ENCODE measurements around the gene TAX1BP1.

Gene TAX1BP1

DNA sequence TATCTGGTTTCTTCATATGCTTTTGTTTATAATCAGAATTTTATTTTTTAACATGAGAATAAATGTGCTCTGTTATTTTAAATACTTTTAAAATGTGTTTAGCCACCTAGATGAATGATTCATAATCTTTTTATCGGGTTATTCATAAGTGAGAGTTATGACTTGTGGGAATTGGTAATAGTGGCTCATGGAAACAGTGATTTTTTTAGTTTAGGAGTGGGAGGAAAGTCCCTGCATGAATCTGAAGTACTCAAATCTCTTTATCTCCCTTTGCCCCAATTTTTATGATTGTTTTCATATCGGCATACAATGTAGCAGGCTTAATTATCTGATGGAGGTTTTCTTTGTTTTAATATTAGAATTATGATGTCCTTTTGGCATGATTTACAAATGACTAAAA lies 42.9 kb downstream of the TAX1BP1 start:
- DNase-seq, result no peak

GRCh38 chr7:27784399-27785053 lies 44.6 kb downstream of the TAX1BP1 start:
- DNase-seq, result no peak

- DNase-seq, result no peak
Measured at GRCh38 chr7:27788437-27788836, 48.5 kb downstream of the TAX1BP1 start.

- DNase-seq, result no peak
Measured at GRCh38 chr7:27793780-27794179, 53.8 kb downstream of the TAX1BP1 start.

DNA sequence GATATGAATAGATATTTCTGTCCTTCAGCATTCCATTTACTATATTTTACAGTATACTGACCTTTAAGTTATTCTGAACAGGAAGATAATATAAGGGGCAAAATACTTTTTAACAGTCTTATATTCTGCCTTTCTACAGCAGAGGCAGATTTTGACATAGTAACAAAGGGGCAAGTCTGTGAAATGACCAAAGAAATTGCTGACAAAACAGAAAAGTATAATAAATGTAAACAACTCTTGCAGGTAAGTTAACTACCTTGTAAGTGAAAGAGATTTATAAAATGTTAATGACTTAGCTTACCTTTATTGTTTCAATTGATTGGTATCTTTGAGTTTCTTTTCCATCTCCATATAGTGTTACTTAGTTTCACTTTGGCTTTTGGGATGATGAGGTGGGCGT lies 56.0 kb downstream of the TAX1BP1 start:
- no peak for DNase-seq

- DNase-seq, result no peak
Measured at GRCh38 chr7:27799212-27799611, 59.2 kb downstream of the TAX1BP1 start.

DNA sequence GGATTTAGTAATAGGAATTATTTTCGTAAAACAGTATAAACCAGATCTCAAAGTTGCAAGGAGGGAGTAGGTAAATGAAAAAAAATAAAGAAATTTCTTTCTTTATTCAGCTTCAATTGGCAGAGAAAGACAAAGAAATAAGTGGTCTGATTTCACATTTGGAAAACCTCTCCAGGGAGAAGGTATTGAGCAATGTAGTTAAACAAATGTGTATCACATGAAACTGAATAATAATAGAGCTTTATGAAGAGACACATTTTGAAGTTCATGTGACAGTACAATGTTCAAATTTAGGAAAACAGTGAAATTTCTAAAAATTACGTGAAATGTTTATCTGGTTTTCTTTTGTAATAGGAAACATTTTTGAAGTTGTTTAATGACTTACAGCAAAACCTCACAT lies 63.0 kb downstream of the TAX1BP1 start:
- DNase-seq, result no peak

DNA sequence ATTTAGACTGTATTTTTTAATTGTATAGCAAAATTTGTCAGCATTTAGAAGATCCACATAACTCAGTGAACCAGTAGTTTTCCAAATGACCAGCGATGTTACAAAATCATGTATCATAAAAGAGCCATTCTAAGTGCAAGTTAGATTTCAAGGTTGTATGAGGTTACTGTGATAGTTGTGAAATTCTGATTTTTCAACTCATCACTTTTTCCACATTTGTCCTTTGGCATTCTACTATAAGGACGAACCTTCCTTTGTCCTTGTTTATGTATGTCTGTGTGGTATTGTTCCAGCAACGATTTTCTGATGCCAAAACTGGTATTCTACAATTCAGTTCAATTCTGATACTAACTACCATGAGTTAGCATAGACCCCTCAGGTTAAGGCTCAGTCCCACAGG lies 64.2 kb downstream of the TAX1BP1 start:
- no peak for DNase-seq

DNA sequence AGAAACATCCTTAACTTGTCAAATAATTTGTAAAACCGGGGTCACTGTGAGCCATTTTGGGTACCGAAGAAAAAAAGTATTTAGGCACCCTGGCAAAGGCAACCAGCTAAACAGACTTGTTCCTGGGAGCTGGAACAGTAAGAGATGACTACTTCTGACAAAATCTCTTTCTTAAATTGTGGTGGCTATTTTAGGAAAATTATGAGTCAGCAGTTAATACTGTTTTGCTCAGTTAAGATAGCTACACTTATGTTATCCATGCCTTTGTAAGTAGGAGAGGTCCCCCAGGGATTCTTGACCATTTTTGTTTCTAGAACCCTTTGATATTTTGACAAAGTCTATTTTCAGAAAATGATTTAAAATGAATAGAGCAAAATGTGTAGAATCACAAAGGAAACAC lies 68.7 kb downstream of the TAX1BP1 start:
- DNase-seq, result no peak

- no peak for DNase-seq
Measured at GRCh38 chr7:27810186-27810585, 70.2 kb downstream of the TAX1BP1 start.

DNA sequence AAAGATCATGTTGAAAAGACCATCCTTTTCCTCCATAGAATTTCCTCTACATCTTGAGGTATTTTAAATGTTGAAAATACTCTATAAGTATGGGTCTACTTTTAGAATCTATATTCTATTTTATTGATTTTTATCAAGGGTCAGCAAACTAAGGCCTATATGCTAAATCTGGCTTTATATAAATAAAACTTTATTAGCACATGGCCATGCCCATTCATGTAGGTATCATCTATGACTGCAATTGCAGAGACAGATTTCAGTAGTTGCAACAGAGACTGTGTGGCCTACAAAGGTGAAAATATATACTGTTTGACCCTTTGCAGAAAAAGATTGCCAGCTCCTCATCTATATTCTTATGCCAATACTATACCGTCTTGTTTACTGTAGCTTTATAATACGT lies 72.7 kb downstream of the TAX1BP1 start:
- no peak for DNase-seq

DNA sequence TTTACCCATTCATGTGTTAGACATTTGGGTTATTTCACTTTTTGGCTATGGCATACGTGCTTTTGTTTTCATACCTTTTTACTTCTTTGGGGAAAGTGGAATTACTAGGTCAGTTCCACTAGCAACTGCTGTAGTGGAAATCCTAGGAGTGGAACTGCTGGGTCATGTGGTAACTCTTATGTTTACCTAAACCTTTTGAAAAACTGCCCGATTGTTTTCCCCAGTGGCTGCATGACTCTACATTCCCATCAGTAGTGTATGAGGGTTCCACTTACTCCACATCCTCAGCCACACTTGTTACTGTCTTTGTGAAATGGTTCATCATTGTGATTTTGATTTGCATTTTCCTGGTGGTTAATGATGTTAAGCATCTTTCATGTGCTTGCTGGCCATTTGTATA lies 82.3 kb downstream of the TAX1BP1 start:
- no peak for DNase-seq

DNA sequence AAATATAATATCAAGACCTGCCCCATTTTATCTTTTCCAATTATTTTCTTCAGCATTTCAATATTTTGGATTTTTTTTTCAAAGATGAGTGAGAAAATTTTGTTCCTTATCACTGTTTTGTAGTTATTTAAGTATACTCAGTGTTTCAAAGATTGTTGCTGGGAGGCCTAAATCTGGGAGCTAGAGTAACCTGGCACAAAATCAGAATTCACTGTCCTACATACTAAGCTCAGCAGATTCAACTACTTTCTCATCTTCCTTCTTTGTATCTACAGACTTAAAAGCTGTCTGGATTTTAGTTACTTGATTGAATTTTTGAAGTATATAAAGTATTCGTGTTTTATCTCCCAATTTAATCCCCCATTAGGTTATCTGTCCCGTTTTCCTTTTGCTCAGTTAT lies 85.9 kb downstream of the TAX1BP1 start:
- no peak for DNase-seq

- no peak for DNase-seq
Measured at GRCh38 chr7:27826357-27826756, 86.4 kb downstream of the TAX1BP1 start.

- DNase-seq, result no peak
Measured at GRCh38 chr7:27834179-27834921, 94.4 kb downstream of the TAX1BP1 start.

DNA sequence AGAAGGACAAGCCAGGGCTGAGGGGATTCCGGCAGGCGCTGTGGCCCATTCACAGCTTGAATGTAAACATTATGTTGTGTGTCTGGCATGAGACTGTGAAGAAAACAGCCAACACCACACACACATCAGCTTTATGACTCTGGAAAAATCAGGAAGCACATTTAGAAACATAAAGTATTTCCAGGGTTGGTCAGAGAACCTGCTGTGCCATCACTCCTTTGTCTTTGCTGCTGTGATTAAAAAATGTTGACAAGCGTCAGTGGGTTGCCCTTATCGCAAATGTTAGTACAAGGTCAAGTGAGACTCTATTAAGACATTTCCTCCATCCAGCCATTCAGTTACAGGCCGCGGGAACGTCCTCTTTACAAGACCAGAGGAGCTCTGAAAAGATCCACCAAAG lies 95.4 kb downstream of the TAX1BP1 start:
- DNase-seq, result no peak

DNA sequence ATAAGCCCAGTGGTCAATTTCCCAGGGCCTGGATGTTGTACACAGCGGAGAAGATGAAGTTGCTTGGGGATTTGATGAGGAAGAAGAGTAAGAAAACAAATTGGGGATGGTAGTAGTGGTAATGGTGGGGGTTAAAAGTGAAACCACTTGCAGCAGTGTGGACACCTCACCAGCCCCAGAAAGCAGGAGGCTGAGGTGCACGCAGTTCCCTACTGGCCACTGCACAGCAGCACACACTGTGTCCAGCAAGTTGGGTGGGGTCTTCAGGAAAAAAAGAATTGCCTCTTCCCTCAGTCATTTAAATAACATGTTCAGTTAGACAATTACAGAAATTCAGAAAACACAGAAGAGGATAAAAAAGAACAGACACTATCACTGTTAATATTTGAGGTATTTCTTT lies 96.6 kb downstream of the TAX1BP1 start:
- no peak for DNase-seq

DNA sequence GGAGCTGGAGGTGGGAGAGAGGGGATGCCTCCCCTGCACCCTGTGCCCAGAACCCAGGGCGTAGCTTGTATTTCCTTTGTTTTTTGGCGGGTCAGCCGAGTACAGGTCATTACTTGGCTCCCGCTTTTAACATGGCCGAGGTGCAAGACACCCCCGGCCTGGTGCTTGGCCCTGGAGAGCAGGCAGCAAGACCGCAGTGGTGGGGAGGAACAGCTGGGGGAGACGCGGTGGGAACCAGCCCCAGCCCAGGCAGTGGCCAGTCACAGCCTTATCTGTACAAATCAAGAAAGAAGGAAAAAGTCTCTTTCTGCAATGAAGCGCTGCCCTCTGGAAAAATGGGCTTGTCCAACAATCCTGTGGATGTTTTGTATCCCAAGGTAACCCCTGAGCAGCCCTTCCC lies 99.1 kb downstream of the TAX1BP1 start:
- DNase-seq, result no peak

GRCh38 chr7:27840313-27840712 lies 100.4 kb downstream of the TAX1BP1 start:
- no peak for DNase-seq

- DNase-seq, result no peak
Measured at GRCh38 chr7:27840760-27841364, 100.9 kb downstream of the TAX1BP1 start.

- DNase-seq, result no peak
Measured at GRCh38 chr7:27842094-27842692, 102.2 kb downstream of the TAX1BP1 start.

DNA sequence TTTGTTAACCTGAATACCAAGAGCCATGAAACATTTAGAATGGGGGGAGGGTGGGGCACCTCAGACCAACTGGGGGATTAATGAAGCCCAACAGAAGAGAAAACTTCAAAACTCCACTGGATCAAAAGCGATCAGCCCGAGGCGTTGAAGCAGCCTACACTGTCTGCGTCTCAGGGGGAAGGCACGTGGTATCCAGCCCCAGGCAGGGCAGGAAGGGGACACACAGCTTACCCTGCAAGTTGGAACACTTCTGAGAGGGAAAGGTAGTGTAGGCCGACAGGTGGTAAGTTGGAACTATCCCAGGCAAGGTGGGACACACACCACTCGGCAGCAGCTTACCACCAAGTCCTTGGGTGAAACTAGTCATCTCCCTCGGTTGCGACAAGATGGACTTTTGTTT lies 102.9 kb downstream of the TAX1BP1 start:
- DNase-seq, result no peak

- no peak for DNase-seq
Measured at GRCh38 chr7:27843584-27844305, 103.8 kb downstream of the TAX1BP1 start.

Measured in NCI-H187 treated with DMSO at 0.1 percent for 48 hours (cell line).